ENCODE data around the gene SELENOK. TPM values are rescaled to one million over a fixed set of nuclear protein-coding genes. Genes with fewer than 3 reads are reported as not detected.

SELENOK gene
- total and polyA plus RNA-seq, 2 donors (not counting 3 experiments of a cell fraction or from before 2014, with no cell fraction given), result 26.1 to 35.2 TPM

GRCh38 chr3:53902711-53903110 is 11.1 kb upstream of the SELENOK start:
- H3K4me2 ChIP-seq (ENCODE audit: insufficient read depth, low read length), result no peak overlapping the region
- no peak overlapping the region for H3K4me3 ChIP-seq (replicated peaks in 1 of 3; ENCODE audit: insufficient read depth in 1 of 3, low read depth in 1 of 3, low read length in 3 of 3)
- no peaks in the 10 kb centered on the region for H3K36me3 ChIP-seq (ENCODE audit: control insufficient read depth in 2 of 2, extremely low read depth in 1 of 2, insufficient read depth in 2 of 2, low read length in 2 of 2)
- H3K9ac ChIP-seq (replicated peaks; ENCODE audit: extremely low read depth, insufficient read depth, low read length), result no peak overlapping the region
- TF ChIP-seq JUN (IDR thresholded peaks at IDR 0.05; ENCODE audit: borderline replicate concordance, insufficient read depth, insufficient read length, low read depth), result no peak
- TF ChIP-seq MYC (IDR thresholded peaks at IDR 0.05; ENCODE audit: low read depth, low read length), result no peak
- no peak for TF ChIP-seq GATA2 (IDR thresholded peaks at IDR 0.05; ENCODE audit: insufficient read depth, insufficient read length, low read depth, low read length)
- no peak for TF ChIP-seq POLR2A (IDR thresholded peaks at IDR 0.05; ENCODE audit: low read depth, low read length)
- no peak for TF ChIP-seq POLR2AphosphoS5 (IDR thresholded peaks at IDR 0.05; ENCODE audit: insufficient read depth, low read depth, low read length)
- TF ChIP-seq MAX (IDR thresholded peaks at IDR 0.05; ENCODE audit: insufficient read depth, insufficient read length), result no peak
- H2AFZ ChIP-seq (ENCODE audit: low read depth, low read length), result no peak overlapping the region
- H3K27ac ChIP-seq (ENCODE audit: insufficient read depth, low read depth, low read length), result no peak overlapping the region
- peaks cover under 1 to 18% of the 10 kb centered on the region in 2 experiments for H3K27me3 ChIP-seq (ENCODE audit: control insufficient read depth in 2 of 2, insufficient read depth in 2 of 2, low read length in 2 of 2)
- H4K20me1 ChIP-seq (replicated peaks; ENCODE audit: control insufficient read depth, extremely low read depth, insufficient read depth, low read length), result no peaks in the 10 kb centered on the region
- CTCF ChIA-PET, result no interaction called here
- no TSS peak for BruUV-seq (replicated peaks)
- no peaks in the 10 kb centered on the region for H3K4me1 ChIP-seq (ENCODE audit: control insufficient read depth, extremely low read depth, insufficient read depth, low read length)
- FAIRE-seq, result no peak
- POLR2A ChIA-PET, result no interaction called here
- intact Hi-C loops (cut with micrococcal nuclease) (no loop called here), dilution Hi-C loops (cut with MboI; ENCODE audit: extremely low pct_ligation_motif_present, low sequenced_read_pairs) (no loop called here)
- no peaks in the 10 kb centered on the region for H3K9me3 ChIP-seq (replicated peaks; ENCODE audit: control insufficient read depth, insufficient read depth, low read length)
- no peaks in the 10 kb centered on the region for H3K79me2 ChIP-seq (ENCODE audit: control insufficient read depth, insufficient read depth, low read length)
- no peaks in the 10 kb centered on the region for H3K9me1 ChIP-seq (replicated peaks; ENCODE audit: control insufficient read depth, extremely low read depth, insufficient read depth, low read length)
- no peak for DNase-seq (ENCODE audit: low read depth, low spot score)

- DNase-seq (ENCODE audit: low read depth, low spot score) (no peak), FAIRE-seq (no peak)
- no peaks in the 10 kb centered on the region for H3K9me3 ChIP-seq (replicated peaks; ENCODE audit: control insufficient read depth, insufficient read depth, low read length)
- H3K36me3 ChIP-seq (ENCODE audit: control insufficient read depth in 2 of 2, extremely low read depth in 1 of 2, insufficient read depth in 2 of 2, low read length in 2 of 2), result no peaks in the 10 kb centered on the region
- peaks cover 4 to 23% of the 10 kb centered on the region in 2 experiments for H3K27me3 ChIP-seq (ENCODE audit: control insufficient read depth in 2 of 2, insufficient read depth in 2 of 2, low read length in 2 of 2)
- ChIA-PET POLR2A (no interaction called here), CTCF (no interaction called here)
- TF ChIP-seq FOS (IDR thresholded peaks at IDR 0.05; ENCODE audit: borderline replicate concordance, insufficient read depth, low read length) (no peak), CTCF (IDR thresholded peaks at IDR 0.05; ENCODE audit: extremely low read depth in 1 of 2, insufficient read depth in 1 of 2, low read depth in 1 of 2, low read length in 2 of 2) (no peak), POLR2AphosphoS5 (IDR thresholded peaks at IDR 0.05; ENCODE audit: insufficient read depth, low read depth, low read length) (no peak), EZH2 (IDR thresholded peaks at IDR 0.05; ENCODE audit: borderline replicate concordance, low read depth, low read length, severe bottlenecking) (no peak), GATA2 (IDR thresholded peaks at IDR 0.05; ENCODE audit: insufficient read depth, insufficient read length, low read depth, low read length) (no peak), MYC (IDR thresholded peaks at IDR 0.05; ENCODE audit: low read depth, low read length) (no peak), JUN (IDR thresholded peaks at IDR 0.05; ENCODE audit: borderline replicate concordance, insufficient read depth, insufficient read length, low read depth) (no peak), POLR2A (IDR thresholded peaks at IDR 0.05; ENCODE audit: low read depth, low read length) (no peak), MAX (IDR thresholded peaks at IDR 0.05; ENCODE audit: insufficient read depth, insufficient read length) (no peak)
- no peaks in the 10 kb centered on the region for H3K4me1 ChIP-seq (ENCODE audit: control insufficient read depth, extremely low read depth, insufficient read depth, low read length)
- dilution Hi-C loops (cut with MboI; ENCODE audit: extremely low pct_ligation_motif_present, low sequenced_read_pairs) (no loop called here), intact Hi-C loops (cut with micrococcal nuclease) (no loop called here)
- no peak overlapping the region for H2AFZ ChIP-seq (ENCODE audit: low read depth, low read length)
- H3K79me2 ChIP-seq (ENCODE audit: control insufficient read depth, insufficient read depth, low read length), result no peaks in the 10 kb centered on the region
- no peak overlapping the region for H3K9ac ChIP-seq (replicated peaks; ENCODE audit: extremely low read depth, insufficient read depth, low read length)
- BruUV-seq (replicated peaks), result no TSS peak
- no peak overlapping the region for H3K27ac ChIP-seq (ENCODE audit: insufficient read depth, low read depth, low read length)
- no peaks in the 10 kb centered on the region for H3K9me1 ChIP-seq (replicated peaks; ENCODE audit: control insufficient read depth, extremely low read depth, insufficient read depth, low read length)
- H3K4me3 ChIP-seq (replicated peaks in 1 of 3; ENCODE audit: insufficient read depth in 1 of 3, low read depth in 1 of 3, low read length in 3 of 3), result no peak overlapping the region
- no peak overlapping the region for H3K4me2 ChIP-seq (ENCODE audit: insufficient read depth, low read length)
- no peaks in the 10 kb centered on the region for H4K20me1 ChIP-seq (replicated peaks; ENCODE audit: control insufficient read depth, extremely low read depth, insufficient read depth, low read length)
Observed at GRCh38 chr3:53902067-53902466, 10.4 kb upstream of the SELENOK start.

All from endothelial cell of umbilical vein (primary cell).